Stomach (tissue), 4 donors: ENCODE results near the gene TMEM253.

Experiments
- EP300 ChIP-seq: sonication (generic); formaldehyde crosslinking; IDR thresholded peaks from one replicate; pipeline ENCODE4 v1.6.1; 2017; ENCODE audit warnings: antibody characterized with exemption
- POLR2A ChIP-seq, 4 donors: fragments of 450-650 bp; IDR thresholded peaks; one replicate each; pipeline ENCODE4 v1.6.1; 2016; ENCODE audit warnings: antibody characterized with exemption in 4 of 4, control low read depth in 2 of 4, mild to moderate bottlenecking in 1 of 4, moderate library complexity in 1 of 4
- POLR2AphosphoS5 ChIP-seq, 3 donors: sonication (generic); formaldehyde crosslinking; IDR thresholded peaks; one replicate each; pipeline ENCODE4 v1.6.1; 2016; ENCODE audit warnings: antibody characterized with exemption in 3 of 3
- TF ChIP-seq, protein P1 (sequence below), 7 experiments: fragments of 450-650 bp in 4 of 7; fragments of 200-600 bp in 3 of 7; sonication (generic) in 3 of 7; IDR thresholded peaks; one replicate each; pipeline ENCODE4 v1.5.1; 2016 to 2019; ENCODE audit warnings: antibody characterized with exemption in 7 of 7, control low read depth in 2 of 7, mild to moderate bottlenecking in 1 of 7

GRCh38 chr14:21072031-21072473 lies 28.8 kb upstream of the TMEM253 start:
- TF ChIP-seq POLR2A (IDR thresholded peaks at IDR 0.05) (no peak), POLR2AphosphoS5 (IDR thresholded peaks at IDR 0.05) (no peak), EP300 (no peak)
- TF ChIP-seq, protein P1, sequence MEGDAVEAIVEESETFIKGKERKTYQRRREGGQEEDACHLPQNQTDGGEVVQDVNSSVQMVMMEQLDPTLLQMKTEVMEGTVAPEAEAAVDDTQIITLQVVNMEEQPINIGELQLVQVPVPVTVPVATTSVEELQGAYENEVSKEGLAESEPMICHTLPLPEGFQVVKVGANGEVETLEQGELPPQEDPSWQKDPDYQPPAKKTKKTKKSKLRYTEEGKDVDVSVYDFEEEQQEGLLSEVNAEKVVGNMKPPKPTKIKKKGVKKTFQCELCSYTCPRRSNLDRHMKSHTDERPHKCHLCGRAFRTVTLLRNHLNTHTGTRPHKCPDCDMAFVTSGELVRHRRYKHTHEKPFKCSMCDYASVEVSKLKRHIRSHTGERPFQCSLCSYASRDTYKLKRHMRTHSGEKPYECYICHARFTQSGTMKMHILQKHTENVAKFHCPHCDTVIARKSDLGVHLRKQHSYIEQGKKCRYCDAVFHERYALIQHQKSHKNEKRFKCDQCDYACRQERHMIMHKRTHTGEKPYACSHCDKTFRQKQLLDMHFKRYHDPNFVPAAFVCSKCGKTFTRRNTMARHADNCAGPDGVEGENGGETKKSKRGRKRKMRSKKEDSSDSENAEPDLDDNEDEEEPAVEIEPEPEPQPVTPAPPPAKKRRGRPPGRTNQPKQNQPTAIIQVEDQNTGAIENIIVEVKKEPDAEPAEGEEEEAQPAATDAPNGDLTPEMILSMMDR (IDR thresholded peaks at IDR 0.05), result no peak
